HAP-1 (cell line): Measurements from ENCODE around the gene PRRT1.

Source experiments
- DNase-seq, 2 experiments: peaks; one replicate each; pipeline ENCODE4 v3.0.0-alpha.2; 2016 to 2020; ENCODE audit warnings: low spot score in 2 of 2
- H3K27me3 ChIP-seq: fragments of 250-450 bp; sonication (Bioruptor Pico); 2 replicates; pipeline ENCODE4 v1.5.1; 2020; ENCODE audit warnings: low read depth, mild to moderate bottlenecking, moderate library complexity
- H3K36me3 ChIP-seq: fragments of 250-450 bp; sonication (Bioruptor Pico); replicated peaks from 2 replicates; pipeline ENCODE4 v1.5.1; 2020; ENCODE audit warnings: mild to moderate bottlenecking
- H3K4me1 ChIP-seq: fragments of 250-450 bp; sonication (Bioruptor Pico); 2 replicates; pipeline ENCODE4 v1.5.1; 2020; ENCODE audit warnings: mild to moderate bottlenecking
- H3K4me3 ChIP-seq: fragments of 250-450 bp; sonication (Bioruptor Pico); 2 replicates; pipeline ENCODE4 v1.5.1; 2020; ENCODE audit warnings: mild to moderate bottlenecking, moderate library complexity
- H3K9me3 ChIP-seq: fragments of 250-450 bp; sonication (Bioruptor Pico); 2 replicates; pipeline ENCODE4 v1.5.1; 2020; ENCODE audit warnings: mild to moderate bottlenecking, moderate library complexity
- in situ Hi-C: fragments of 300-500 bp; cut with MboI; formaldehyde crosslinking; loops from 3 replicates; pipeline ENCODE4 v1.14.3; 2020; ENCODE audit warnings: low sequenced_read_pairs, inconsistent platforms, mixed read lengths

The PRRT1 gene

DNA sequence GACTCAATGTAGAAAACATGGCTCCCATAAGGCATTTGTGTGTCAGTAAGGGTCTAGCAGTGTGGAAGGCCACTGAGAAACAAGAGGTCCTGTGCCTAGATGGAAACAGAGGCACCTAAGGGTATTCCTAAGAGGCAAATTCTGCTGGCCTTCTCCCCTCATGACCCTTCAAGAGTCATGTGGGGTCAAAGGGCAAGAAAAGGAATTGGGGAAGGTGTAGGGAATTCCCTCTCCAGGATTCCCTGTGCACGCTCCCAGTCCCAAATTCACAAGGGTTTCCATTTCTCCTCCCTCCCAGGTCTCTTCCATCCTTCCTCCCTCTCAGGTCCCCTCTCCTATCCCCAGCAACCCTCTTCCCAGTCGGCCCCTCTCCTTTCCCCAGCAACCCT, 23.6 kb upstream of the PRRT1 start:
- no peak for DNase-seq
- H3K4me1 ChIP-seq: peaks cover 19% of the 10 kb centered on the region
- H3K36me3 ChIP-seq: peaks cover 11% of the 10 kb centered on the region
- peak overlapping the region; percentile 86 for H3K4me3 ChIP-seq
- in situ Hi-C loops: no loop called here
- H3K9me3 ChIP-seq: no peaks in the 10 kb centered on the region
- no peaks in the 10 kb centered on the region for H3K27me3 ChIP-seq

DNA sequence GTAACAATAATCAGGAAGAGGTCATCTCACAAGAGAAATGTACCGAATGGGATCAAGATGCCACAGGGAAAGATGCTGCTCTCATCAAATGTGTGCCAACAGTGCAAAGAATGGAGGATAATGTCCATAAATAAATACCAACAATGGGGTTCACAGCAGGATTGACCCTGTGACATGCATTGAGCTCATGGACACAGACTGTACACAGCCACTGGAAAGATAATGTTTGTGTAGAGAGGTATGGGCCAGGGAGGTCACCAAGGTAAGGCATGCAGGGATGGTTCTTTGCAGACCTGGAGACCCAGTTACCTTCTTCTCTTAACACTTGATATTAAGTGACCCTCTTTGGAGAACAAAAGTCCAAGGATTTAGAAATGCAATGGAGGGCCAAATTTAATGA, 22.7 kb upstream of the PRRT1 start:
- no peak overlapping the region for H3K4me3 ChIP-seq
- no peaks in the 10 kb centered on the region for H3K9me3 ChIP-seq
- peaks cover 19% of the 10 kb centered on the region for H3K4me1 ChIP-seq
- in situ Hi-C loops: no loop called here
- no peak for DNase-seq
- H3K36me3 ChIP-seq: peaks cover 14% of the 10 kb centered on the region
- no peaks in the 10 kb centered on the region for H3K27me3 ChIP-seq

DNA sequence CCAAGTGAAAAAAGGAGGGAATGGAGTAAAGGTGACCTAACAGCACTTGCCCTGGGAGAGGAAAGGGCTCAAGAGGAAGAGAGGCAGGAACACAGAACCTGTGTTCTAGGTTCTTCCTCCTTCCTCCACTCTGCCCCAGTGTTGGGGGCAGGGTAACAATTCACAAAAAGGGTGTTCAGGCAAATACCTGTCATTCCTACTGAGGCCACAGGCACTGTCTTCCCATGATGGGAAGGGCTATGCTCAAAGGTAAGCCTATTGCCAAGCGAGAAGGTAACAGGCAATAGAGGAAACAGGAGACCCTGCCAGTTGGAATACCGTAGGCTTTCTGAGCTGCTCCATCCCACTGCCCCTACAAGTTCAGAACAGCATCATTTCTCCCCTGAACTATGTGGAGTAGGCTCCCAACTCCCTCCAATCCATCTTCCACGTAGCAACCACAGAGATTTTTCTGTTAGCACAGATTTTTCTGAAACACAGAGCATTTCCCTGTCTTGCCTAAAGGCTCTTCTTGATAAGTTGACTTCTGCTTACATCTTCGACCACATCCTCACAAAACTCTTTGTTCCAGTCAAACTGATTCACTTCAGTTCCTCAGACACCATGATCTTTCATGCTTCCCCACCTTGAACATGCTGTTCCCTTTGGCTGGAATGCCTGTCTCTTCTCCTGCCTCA, 21.4 kb upstream of the PRRT1 start:
- H3K36me3 ChIP-seq: peaks cover 27% of the 10 kb centered on the region
- DNase-seq: no peak
- no peak overlapping the region for H3K4me3 ChIP-seq
- peaks cover 19% of the 10 kb centered on the region for H3K4me1 ChIP-seq
- H3K9me3 ChIP-seq: no peaks in the 10 kb centered on the region
- in situ Hi-C loops: no loop called here
- no peaks in the 10 kb centered on the region for H3K27me3 ChIP-seq

DNA sequence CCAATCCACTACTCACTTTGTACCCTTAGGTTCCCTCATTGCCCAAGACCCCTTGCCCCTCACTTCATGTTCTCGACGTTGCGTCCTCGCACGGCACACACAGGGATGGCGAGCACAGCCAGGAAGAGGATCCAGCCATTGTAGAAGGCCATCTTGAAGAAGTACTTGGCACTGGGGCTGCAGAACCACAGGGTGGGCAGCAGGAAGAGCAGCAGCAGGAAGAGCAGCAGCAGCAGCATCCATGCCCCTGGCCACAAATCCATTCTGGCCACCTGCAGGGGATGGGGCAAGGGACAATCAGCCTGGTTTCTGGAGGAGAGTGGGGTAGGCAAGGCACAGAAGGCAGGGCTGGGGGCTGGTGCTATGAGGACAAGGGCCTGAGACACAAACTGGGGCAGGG, 19.5 kb upstream of the PRRT1 start:
- Histone ChIP-seq H3K36me3 (peaks cover 44% of the 10 kb centered on the region), H3K9me3 (no peaks in the 10 kb centered on the region), H3K4me3 (no peak overlapping the region), H3K4me1 (peaks cover 7% of the 10 kb centered on the region), H3K27me3 (no peaks in the 10 kb centered on the region)
- no peak for DNase-seq
- in situ Hi-C loops: no loop called here

DNA sequence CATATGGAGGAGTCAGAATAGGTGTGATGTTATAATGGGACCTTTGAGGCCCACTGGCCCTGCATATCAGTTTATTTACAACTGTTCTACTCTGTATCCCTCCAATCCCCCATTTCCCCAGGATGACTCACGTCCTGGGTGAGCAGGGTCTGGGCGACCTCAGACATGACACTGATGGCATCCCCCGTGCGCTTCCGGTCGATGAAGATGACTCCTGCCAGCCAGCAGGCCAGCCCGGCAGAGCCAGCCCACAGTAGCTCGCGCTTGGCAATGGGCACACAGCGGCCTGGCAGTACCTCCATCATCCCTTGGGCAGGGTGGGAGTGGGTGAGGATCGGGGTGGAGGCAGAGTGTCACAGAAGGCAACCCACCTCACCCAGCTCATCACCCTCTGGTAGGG, 18.6 kb upstream of the PRRT1 start:
- H3K27me3 ChIP-seq: no peaks in the 10 kb centered on the region
- H3K4me3 ChIP-seq: no peak overlapping the region
- in situ Hi-C loops: no loop called here
- no peaks in the 10 kb centered on the region for H3K9me3 ChIP-seq
- peaks cover 5% of the 10 kb centered on the region; the same call in 1 of the 2 replicates for H3K4me1 ChIP-seq
- H3K36me3 ChIP-seq: peaks cover 44% of the 10 kb centered on the region
- no peak for DNase-seq

DNA sequence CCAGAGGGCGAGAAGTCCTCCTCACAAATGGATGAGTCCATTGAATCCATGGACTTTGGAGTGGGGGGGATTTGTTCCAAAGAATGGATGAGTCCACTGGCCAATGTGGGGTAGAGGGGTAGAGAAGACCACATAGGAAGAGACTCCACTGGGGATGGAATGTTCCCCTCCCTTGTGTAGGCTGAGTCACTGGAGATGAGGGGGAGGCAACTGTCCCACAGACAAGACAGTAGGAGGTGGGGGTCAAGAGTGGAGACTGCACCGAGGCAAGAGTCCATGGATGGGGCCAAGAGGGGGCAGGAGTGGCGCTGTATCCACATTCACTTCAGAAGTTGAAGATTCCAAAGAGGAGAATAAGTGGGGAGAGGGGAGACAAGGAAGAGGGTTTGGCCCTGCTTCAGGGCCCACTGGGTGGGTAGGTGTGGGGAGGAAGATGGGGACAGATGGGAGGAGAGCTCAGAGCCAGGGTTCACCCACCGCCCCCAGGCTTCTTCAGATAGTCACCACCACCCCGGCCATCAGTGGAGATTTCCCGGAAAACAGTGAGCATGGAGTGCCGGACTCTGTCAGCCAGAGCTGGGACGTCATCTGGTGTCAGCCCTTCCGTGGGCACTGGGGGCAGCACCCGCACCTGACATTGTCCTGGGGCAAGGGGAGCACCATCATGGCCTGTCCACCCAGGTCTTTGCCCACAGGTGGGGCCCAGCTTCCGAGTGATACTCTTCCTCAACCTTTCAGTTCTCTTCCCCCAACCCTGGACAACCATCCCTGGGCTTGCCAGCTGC, 17.3 kb upstream of the PRRT1 start:
- DNase-seq: no peak
- Histone ChIP-seq H3K36me3 (peaks cover 44% of the 10 kb centered on the region), H3K27me3 (no peaks in the 10 kb centered on the region), H3K4me3 (no peak overlapping the region), H3K9me3 (no peaks in the 10 kb centered on the region), H3K4me1 (no peaks in the 10 kb centered on the region)
- in situ Hi-C loops: no loop called here

DNA sequence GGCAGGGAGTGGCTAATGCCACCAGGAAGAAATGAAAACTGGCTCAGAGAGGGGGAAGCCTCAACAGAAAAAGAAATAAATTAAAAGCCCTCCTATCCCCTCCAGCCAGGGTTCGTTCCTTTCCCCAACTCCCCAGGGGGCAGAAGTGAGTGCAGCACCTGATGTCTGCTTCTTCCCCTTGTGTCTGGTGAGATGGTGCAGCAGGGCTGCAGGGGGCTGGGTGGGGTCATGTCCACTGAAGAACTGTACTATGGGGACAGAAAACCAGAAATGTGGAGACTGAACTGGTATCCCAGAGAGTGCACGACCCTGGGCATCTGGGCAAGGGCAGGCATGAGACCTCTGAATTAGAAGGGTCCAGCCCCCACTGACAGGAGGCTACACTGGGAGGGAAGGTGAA, 16.6 kb upstream of the PRRT1 start:
- H3K9me3 ChIP-seq: no peaks in the 10 kb centered on the region
- peaks cover 45% of the 10 kb centered on the region for H3K36me3 ChIP-seq
- H3K27me3 ChIP-seq: no peaks in the 10 kb centered on the region
- in situ Hi-C loops: no loop called here
- H3K4me3 ChIP-seq: no peak overlapping the region
- H3K4me1 ChIP-seq: no peaks in the 10 kb centered on the region
- DNase-seq: no peak

DNA sequence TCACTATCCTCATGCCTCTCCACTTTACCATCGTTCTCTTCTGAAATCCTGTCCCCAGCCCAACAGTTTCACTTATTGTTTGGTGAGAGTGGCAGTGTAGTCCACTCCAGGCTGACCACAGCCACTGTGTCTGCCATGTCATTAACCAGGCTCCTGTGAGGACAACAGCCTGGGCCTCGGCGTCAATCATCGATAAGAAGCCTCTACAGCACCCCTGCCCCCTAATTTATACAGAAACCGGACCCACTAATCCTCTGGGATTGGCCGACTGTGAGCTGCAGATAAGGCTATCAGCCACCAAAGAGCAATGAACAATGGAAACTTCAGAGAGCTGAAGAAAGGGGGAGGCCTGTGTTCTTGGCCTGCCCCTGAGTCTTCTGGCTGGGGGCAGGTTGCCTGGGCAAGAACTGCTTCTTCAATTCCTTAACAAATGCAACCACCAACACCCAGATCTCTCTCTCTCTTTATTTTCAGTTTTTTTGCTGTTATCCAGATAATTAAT, 16.1 kb upstream of the PRRT1 start:
- DNase-seq: no peak
- in situ Hi-C loops: no loop called here
- Histone ChIP-seq H3K9me3 (no peaks in the 10 kb centered on the region), H3K36me3 (peaks cover 50% of the 10 kb centered on the region), H3K4me3 (no peak overlapping the region), H3K27me3 (no peaks in the 10 kb centered on the region), H3K4me1 (no peaks in the 10 kb centered on the region)

DNA sequence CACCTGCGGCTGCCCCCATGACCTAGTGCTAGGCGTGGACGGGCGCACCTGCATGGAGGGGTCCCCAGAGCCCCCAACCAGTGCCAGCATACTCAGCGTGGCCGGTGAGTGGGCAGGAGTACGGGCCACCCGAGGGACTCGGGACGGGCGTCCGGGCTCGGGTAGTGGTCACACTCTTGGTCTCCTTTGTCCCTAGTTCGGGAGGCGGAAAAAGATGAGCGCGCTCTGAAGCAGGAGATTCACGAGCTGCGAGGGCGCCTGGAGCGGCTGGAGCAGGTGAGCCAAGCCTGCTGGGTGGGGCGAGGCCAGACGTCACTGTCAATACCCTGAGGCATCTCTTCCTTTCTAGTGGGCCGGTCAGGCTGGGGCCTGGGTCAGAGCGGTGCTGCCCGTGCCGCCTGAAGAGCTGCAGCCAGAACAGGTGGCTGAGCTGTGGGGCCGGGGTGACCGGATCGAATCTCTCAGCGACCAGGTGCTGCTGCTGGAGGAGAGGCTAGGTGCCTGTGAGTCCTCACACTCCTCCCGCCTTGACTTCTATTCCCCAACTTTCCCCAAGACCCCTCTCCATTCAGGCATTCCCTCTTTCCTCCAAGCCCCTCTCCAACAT, 15.5 kb upstream of the PRRT1 start:
- Histone ChIP-seq H3K4me3 (no peak overlapping the region), H3K4me1 (no peaks in the 10 kb centered on the region), H3K27me3 (no peaks in the 10 kb centered on the region), H3K36me3 (peaks cover 52% of the 10 kb centered on the region), H3K9me3 (no peaks in the 10 kb centered on the region)
- DNase-seq: no peak
- in situ Hi-C loops: no loop called here

DNA sequence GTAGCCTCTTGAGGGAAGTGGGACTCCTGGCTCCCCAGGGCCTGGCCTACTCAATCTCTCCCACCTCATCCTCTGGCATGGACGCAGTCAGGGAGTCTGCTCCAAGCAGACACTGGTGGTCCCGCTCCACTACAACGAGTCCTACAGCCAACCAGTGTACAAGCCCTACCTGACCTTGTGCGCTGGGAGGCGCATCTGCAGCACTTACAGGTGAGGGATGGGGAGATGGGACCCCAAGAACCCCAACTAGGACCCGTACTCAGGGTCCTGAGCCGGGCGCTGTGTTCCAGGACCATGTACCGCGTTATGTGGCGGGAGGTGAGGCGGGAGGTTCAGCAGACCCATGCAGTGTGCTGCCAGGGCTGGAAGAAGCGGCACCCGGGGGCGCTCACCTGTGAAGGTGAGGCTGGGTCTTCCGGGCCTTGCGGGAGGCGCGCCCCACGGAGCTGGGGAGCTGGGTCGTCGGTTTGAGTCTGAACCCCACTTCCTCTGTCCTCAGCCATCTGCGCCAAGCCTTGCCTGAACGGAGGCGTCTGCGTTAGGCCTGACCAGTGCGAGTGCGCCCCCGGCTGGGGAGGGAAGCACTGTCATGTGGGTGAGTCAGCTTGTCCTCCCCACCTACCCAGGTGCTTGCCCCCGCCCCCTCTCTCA, 14.8 kb upstream of the PRRT1 start:
- peaks cover 52% of the 10 kb centered on the region for H3K36me3 ChIP-seq
- no peaks in the 10 kb centered on the region for H3K27me3 ChIP-seq
- no peak overlapping the region for H3K4me3 ChIP-seq
- DNase-seq: no peak
- in situ Hi-C loops: no loop called here
- no peaks in the 10 kb centered on the region for H3K9me3 ChIP-seq
- no peaks in the 10 kb centered on the region for H3K4me1 ChIP-seq

DNA sequence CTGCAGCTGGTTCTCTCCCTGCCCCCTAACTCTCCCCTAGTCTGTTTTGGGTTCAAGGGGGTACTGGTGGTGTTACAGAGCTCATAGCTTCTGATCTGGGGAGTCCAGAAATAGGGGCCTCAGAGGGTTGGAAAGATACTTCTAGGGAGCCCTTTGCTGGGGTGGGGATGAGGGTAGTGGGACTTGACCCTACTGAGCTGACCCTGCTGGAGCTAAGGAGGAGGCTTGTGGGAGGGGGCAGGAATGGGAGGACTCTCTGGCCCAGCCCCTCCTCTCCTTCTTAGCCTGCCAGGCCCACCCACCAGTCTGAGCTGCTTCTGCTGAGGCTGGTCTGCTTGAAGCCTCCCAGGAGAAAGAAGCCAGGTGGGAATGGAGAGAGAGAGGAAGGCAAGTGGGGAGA, 12.6 kb upstream of the PRRT1 start, which contains the start of gene EGFL8:
Gene EGFL8 (plus strand): TSS at position 301 of the 400 bp plus-strand sequence. CDS start 1,571 bp downstream, outside the sequence.
- H3K27me3 ChIP-seq: no peaks in the 10 kb centered on the region
- no peak within 1 kb of the TSS for H3K4me3 ChIP-seq
- H3K9me3 ChIP-seq: no peaks in the 10 kb centered on the region
- H3K4me1 ChIP-seq: no peaks in the 10 kb centered on the region
- no peak for DNase-seq
- peaks cover 37% of the 10 kb centered on the region for H3K36me3 ChIP-seq
- in situ Hi-C loops: no loop called here

DNA sequence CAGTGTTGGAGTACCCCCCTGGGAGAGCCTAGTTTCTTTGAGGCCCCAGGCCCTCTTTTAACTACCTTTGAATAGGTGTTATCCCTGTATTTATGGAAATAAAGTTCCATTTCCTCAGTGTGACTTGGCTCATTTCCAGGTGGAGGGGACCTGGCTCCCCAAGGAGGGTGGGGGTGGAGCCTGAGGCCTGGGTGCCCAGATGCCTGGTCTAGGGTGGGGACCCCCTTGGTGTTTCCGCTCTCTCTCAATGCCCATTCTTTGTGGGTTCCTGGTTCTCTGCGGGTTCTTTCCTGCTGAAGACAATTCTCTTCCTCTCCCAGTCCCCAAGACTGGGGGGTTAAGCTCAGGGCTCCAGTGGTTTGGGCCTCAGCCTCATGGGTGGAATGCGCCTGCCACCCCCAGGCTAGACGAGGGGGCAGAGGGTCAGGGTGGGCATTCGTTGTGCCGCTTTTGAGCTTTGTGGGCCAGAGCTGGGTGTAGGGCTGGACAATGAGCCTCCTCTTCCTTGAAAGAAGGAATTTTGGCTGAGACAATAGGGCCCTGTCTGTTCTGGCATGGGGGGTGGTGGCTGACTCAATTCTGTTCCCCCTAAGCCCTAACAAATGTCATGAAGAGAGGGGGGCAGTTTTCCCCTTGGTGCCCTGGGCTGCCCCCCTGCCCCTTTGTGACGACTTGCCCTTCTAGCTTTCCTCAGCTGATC, 12.0 kb upstream of the PRRT1 start:
- H3K4me1 ChIP-seq: no peaks in the 10 kb centered on the region
- no peak for DNase-seq
- no peak overlapping the region for H3K4me3 ChIP-seq
- H3K36me3 ChIP-seq: peaks cover 35% of the 10 kb centered on the region
- in situ Hi-C loops: no loop called here
- no peaks in the 10 kb centered on the region for H3K27me3 ChIP-seq
- H3K9me3 ChIP-seq: no peaks in the 10 kb centered on the region

DNA sequence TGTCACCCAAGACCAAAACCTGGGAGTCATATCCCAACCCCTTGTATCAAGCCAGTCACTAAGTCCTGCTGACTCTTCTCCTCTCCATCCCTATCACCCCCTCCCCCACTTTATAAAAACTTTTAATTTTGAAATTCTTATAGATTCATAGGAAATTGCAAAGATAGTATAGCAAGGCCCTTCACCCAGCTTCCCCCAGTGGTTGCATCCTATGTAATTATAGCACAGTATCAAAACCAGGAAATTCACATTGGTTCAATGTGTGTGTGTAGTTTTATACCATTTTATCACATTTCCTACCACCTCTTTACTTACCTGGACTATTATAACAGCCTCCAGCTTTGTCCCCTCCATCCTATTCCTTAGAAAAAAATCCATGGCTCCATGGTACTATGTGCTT, 6.3 kb upstream of the PRRT1 start:
- no peak for DNase-seq
- Histone ChIP-seq H3K9me3 (no peaks in the 10 kb centered on the region), H3K36me3 (peaks cover 37% of the 10 kb centered on the region), H3K27me3 (no peaks in the 10 kb centered on the region), H3K4me1 (peaks cover 8% of the 10 kb centered on the region), H3K4me3 (no peak overlapping the region)
- in situ Hi-C loops: no loop called here
